Activated gamma-delta T cell (primary cell): ENCODE results near the gene SLC35B4.

ENCODE experiments used
- DNase-seq: peaks from one replicate; lab custom pipeline; 2025; lab: John Stamatoyannopoulos, UW

Gene SLC35B4

DNA sequence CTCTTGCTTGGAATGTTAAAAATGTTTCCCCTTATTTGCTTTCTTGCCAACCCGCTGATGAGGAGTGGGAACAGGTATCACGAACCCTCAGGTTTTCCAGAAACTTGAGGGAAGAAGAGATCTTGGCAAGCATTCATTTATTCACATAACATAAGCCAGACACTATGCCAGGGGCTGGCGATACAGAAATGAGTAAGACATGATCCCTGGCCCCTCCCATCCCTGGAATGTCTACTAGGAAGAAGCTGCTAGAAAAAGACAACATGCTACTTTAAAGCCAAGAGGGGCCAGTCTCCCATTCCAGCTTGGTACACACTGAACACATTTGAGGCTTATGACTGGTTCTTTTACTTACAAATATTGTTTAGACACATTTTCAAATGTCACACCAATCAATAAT, 26.4 kb downstream of the SLC35B4 start:
- DNase-seq: no peak

DNA sequence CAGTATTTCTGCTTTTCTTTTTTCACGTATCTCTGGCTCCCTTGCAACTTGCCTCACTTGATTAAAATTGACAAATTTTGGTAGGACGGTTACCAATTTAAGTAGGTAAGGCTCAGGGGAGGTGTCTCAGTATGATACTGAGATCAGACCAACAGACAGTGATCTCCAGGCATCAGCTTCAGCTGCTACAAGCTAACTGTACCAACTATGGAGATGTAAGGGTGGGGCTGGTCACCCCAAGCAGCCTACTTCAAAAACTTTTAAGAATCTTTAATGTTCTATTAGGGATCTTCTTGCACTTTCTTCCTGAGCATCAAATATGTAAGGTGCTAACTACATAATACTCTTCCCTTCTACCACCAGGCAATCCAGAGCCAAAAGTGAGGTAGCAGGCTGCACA, 26.9 kb downstream of the SLC35B4 start:
- DNase-seq: no peak

DNA sequence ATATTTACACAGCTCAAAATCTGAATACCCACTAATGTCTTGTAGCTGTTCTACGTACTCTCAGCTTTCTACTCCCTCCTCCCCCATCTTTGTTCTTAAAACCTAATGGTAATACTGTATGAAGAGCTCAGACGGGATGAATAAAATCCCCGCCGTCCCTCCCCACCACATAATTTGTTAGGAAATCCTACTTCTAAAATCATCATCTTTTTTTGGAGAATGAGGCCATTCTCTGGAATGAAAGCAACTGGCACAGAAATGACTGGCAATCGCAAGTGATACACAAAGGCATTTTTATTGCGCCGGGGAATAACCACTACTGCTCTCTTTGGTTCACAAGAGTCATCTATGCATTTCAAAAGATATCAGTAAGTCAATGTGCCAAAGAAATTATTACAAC, 27.3 kb downstream of the SLC35B4 start:
- DNase-seq: no peak

DNA sequence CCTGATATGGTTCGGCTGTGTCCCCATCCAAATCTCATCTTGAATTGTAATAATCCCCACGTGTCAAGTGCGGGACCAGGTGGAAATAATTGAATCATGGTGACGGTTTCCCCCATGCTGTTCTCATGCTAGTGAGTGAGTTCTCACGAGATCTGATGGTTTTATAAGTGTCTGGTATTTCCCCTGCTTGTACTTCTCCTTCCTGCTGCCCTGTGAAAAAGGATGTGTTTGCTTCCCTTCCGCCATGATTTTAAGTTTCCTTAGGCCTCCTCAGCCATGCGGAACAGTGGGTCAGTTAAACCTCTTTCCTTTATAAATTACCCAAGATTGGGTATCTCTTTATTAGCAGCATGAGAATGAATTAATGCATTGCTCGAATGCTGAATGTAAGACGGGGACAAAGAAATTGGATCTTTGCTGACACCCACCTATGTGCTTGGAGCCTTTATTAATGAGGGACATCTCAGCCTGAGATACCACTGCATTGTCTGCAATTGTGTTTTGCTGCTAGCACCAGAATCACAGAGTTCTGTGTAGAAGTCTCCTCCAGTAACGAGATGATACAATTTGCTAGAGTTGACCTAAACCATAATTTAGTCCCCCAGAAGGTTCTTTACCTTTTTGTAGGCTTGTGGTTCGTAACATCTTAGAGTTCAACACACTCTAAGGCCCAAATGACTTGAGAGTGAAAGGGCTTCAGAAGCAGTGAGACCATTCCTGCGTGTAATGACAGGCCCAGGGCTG, 28.6 kb downstream of the SLC35B4 start:
- DNase-seq: no peak

DNA sequence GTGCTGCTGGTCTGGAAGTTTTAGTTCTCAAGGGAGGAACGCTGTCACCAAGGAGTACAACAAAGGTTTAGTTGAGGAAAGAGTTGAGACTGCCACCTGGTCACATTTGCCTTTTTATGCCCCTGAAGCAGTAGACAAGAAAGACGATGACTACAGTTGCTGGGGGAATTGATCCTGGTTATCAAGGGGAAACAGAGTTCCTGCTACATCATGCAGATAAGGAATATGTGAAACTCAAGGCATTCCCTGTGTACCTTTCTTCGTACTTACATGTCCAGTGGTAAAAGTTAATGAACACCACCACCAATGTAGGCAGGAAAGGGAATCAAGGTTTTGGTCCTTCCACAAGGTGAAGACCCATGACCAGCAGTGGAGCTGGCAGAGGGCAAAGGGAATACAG, 31.8 kb downstream of the SLC35B4 start:
- no peak for DNase-seq

DNA sequence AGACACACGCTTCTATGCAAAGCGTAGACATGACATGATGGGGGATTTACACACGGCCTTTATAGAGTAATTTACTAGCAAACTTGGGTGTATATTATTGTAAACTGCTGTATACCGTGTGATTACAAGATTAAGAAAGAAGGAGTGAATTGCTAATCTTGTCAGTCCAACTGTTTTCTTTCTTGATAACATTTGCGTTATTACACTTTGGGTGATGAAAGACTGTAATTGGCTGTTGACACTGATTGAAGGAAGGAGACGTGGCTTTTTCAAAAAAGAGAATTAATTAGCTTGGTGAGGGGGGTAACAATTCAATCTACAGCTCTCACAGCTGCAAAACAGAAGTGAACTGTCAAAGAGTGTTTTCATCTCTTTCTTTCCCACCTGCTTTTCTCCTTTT, 32.7 kb downstream of the SLC35B4 start:
- DNase-seq: no peak

DNA sequence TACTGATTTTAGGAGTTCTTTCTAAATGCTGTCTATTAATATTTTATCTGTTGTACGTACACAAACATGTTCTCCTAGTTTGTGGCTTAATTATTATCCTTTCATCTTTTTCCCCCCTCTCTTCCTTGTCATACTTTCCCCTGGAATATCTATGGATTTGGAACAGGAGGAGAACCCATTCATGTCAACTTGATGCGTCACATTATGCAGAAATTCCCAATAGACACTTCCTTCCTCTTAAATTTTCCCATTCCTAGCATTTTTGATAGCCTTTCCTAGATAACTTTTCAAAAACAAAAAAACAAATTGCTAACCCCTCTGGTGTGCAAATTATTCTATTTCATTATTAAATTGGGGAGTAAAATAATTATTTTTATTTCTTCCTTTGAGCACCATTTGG, 36.2 kb downstream of the SLC35B4 start:
- no peak for DNase-seq

DNA sequence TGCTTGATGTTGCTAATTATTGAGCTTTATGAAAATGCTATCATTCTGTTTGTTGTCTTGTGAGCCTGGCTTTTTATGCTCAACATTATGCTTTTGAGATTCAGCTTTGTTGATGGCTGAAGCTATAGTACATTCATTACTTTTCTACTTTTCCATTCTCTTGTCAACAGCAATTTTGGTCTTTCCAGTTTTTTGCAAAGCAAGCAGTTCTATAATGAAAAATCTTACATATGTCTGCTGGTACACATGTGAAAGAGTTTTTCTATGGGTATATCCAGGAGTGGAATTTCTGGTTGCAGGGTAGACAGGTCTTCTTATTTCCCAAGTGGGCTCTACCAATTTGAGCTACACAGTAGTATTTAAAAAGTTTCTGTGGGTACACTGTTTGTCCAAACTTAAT, 36.8 kb downstream of the SLC35B4 start:
- DNase-seq: no peak

DNA sequence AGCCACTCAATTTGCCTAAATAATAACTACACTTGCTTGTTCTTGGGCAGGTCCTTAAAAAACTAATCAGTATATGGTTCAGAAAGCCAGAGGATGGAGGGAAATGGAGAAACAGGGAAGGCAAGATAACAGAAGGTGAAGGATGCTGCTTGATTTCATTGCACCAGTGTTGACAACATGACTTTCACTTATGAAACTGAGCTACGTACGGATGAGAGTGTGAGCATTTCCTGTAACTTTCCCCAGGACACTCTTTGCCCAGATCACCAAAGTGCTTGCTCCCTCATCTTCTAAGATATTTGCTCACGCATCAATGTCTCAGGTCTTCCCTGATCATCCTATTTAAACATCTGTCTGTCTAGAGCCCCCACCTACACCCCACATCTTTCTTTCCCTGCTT, 37.4 kb downstream of the SLC35B4 start:
- DNase-seq: no peak

DNA sequence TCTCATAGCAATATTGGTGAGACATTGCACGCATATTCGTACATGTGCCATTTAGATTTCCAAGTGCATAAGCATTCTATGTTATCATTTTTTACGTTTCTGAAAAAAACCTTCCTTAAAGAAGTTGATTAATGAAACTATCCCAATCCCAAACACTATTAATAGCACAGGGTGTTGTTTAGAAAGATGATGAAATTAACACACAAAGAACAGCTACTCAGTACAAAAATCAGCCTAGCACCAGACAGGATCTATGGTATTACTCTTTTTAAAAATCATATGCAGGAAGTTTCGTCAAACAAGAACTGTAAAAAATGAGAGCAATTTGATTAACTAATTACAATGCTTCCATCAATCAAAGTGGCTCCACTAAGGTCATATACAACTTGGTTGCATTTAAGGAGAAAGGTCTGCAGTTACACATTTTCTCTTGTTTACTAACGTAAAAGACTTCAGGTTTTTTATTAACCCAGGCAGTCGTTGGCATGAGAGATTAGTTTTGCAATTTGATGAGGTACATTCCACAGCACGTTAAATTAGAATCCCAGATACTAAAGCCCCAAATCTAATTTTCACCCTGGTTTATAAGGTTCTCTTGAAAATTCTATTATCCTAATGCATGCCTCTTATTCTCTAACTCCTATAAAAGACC, 38.1 kb downstream of the SLC35B4 start:
- DNase-seq: no peak

DNA sequence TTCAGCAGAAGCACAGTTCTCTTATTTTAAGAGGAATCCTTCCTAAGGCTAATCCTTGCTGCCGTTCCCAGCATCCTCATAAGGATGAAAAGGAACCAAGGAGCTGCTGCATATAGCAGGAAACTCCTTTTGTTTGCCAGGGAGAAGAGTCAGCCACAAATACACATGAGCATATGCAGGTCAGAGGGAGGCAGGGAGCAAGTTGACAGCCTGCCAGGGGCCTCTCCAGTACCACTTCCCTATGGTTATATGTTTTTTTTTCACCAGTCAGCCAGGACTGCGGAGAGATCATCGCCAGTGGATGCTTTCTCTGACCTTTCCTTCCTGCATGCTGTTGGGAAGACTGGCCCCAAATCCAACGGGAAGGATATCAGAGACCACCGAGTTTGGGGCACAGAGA, 39.8 kb downstream of the SLC35B4 start:
- DNase-seq: no peak

DNA sequence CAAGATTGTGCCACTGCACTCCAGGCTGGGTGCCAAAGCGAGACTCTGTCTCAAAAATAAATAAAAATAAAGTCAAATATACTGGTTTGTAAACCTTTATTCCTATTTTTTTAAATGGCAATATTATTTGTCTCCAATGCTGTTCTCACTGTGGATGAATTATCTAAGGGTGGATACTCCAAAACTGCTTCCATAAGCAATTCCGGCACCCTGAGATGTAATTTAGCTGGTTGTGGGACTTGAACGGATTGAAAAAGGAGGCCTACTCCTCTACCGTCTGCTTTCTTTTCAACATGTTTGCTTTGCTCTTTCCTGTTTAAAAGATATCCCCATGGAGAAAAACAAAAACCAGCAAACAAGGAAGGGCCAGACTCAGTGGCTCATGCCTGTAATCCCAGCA, 54.4 kb downstream of the SLC35B4 start:
- no peak for DNase-seq

DNA sequence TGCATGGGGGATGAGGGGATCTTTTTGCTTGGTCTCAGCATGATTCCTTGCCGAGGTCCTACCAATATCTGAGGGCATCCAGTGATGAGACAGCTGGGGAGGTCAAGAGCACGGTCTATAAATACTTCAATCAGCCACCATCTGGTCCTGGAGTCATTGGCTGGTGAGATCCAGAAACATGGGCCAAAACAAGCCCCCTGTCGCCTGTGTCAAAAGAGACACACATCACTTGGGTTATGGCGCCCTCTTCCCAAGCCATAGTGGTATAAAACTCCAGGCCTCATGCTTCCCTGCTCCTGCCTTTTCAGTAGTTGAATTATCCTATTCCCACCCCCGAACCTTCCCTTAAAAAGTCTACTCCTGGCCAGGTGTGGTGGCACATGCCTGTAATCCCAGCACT, 60.9 kb downstream of the SLC35B4 start:
- DNase-seq: no peak

DNA sequence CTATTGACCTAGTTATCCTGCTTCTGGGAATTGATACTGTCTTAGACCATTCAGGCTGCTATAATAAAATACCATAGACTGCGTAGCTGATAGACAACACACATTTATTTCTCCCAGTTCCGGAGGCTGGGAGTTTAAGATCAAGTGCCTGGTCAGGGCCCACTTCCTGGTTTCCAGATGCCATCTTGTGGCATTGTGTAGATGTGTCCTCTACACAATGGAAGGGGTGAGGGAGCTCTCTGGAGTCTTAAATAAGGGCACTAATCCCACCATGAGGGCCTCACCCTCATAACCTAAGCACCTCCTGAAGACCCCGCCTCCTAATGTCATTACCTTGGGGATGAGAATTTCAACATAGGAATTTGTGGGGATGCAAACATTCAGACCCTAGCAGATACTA, 62.4 kb downstream of the SLC35B4 start:
- no peak for DNase-seq

DNA sequence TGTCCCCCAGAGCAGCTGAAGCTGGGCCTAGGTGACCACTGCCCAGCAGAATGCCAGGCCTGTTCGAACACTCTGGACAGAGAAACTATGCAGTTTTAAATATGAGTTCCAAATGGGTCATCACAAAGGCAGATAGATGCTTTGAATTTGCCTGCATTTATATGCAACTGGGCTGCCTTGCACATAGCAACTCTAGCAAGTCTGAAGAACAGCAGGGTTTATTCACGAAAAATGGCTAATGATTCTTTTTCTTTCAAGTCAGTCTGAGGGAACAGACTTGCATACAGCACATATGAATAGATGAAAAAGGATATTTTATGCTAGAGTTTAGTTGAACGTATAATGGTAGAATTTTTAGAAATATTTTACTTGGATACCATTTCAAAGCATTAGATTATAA, 68.5 kb downstream of the SLC35B4 start:
- no peak for DNase-seq

DNA sequence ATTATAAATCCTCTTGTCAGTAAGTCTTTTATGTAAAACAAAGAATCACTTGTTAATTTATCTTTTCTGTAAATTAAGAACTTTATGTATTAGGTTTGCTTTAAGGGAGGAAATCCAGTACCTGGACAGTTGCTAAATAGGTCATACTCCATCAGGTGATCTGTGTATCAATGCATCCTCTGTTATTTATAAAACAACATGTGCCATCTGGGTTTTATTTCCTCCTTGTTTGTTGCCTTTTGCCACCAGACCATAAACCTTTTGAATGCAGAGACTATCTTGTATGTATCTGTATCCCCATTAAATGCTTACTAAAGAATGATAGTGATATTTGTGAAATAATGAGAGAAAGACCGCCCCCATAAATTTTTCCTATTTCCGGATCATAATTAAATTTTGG, 70.0 kb downstream of the SLC35B4 start:
- DNase-seq: no peak

DNA sequence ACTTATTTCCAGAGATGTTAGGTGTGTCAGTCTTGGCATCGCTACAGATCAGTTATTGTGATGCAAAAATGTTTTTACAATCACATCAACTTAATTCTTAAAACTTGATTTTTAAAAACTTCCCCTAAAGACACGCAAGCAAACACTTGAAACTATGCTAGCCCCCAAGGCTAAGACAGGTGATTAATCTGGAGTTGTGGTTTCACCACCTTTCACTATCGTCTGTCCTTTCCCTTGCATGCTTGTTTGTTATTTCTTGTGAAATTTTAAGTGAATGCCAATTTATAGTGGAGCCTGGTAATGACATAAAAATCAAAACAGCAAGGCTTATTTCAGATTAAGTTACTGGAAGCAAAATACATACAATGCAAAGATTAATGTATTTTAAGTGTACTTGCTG, 70.4 kb downstream of the SLC35B4 start:
- DNase-seq: no peak

DNA sequence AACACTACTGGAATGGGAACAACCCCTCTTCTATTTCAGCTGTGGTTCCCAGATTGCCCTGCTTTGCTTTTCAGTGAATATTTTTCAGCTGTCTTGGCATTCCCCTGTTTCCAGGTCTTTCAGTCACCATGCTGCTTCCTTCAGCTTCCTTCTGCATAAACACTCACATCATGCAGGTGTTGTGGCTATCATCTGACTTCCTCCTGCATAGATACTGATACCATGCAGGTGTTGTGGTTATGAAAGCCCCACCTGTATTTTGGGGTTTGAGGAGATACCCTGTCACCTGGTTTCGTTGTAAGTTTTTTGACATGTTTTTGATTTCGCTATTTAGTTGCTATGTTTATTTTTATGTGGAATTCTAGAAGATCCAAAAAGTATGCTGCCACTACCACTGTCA, 71.5 kb downstream of the SLC35B4 start:
- DNase-seq: no peak
